Astrocyte of the spinal cord (primary cell): ENCODE measurements around the gene NIPA2.
A peak's percentile ranks its signal among the peaks of the same experiment; 100 is the strongest.

ENCODE experiments used
- DNase-seq: peaks from one replicate; pipeline ENCODE4 v3.0.0; 2011; ENCODE audit warnings: low read depth, low spot score
- H3K4me3 ChIP-seq: 2 replicates; pipeline ENCODE4 v1.5.1; 2011; ENCODE audit warnings: low read depth, mild to moderate bottlenecking, low read length, moderate library complexity
- CTCF ChIP-seq: IDR thresholded peaks from 2 replicates; pipeline ENCODE4 v1.5.1; 2012; ENCODE audit warnings: low read depth, mild to moderate bottlenecking, low read length, inconsistent platforms
- in situ Hi-C: cut with HindIII; loops from 2 replicates; pipeline ENCODE4 v1.10.0; 2017; ENCODE audit warnings: low sequenced_read_pairs

NIPA2 gene

GRCh38 chr15:22880068-22880980 lies 41.9 kb downstream of the NIPA2 start:
- no peak overlapping the region for H3K4me3 ChIP-seq
- TF ChIP-seq CTCF: no peak
- DNase-seq: no peak
- in situ Hi-C loops: no loop called here

DNA sequence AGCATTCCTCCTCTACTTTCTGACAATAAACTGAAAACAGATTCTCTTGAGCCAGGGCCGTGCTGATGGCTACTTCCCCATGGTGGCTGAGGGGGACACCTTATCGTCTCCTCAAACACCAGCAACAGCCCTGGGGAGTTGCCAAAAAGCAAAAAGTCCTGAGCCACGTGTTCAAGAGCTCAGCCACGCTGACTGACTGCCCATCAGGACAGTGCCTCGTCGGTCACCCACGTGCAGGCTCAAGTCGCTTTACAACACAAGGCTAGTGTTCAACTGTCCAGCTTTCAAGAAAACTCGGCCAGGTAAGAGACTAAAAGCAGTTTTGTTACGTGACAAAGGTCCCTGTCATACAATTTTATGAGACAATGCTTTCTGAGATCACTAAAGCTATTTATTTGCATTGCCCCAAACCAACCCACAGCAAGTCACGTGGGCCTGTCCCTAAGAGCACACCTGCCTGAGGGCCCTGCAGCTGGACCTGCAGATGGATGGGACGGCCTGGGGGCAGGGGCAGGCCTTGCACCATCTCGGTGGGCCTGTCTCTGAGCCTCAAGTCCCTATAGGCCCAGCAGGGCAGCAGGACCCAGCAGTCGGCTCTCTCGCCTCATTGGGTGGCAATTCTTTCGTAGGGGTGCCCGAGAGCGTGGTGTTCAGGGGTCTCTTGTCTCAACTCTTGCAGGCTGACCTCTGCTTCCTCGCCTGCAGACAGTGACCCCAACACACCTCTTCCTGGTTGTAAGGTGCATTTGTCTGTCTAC lies 42.7 kb downstream of the NIPA2 start:
- no peak overlapping the region for H3K4me3 ChIP-seq
- in situ Hi-C loops: no loop called here
- no peak for TF ChIP-seq CTCF
- no peak for DNase-seq

GRCh38 chr15:22881739-22882440 lies 43.4 kb downstream of the NIPA2 start:
- in situ Hi-C loops: no loop called here

GRCh38 chr15:22883196-22883595 lies 44.7 kb downstream of the NIPA2 start:
- H3K4me3 ChIP-seq: no peak overlapping the region
- TF ChIP-seq CTCF: no peak
- in situ Hi-C loops: no loop called here
- DNase-seq: no peak

More at GRCh38 chr15:22881739-22882440, 43.4 kb downstream of the NIPA2 start:
- no peak overlapping the region for H3K4me3 ChIP-seq
- no peak for TF ChIP-seq CTCF
- DNase-seq: no peak

DNA sequence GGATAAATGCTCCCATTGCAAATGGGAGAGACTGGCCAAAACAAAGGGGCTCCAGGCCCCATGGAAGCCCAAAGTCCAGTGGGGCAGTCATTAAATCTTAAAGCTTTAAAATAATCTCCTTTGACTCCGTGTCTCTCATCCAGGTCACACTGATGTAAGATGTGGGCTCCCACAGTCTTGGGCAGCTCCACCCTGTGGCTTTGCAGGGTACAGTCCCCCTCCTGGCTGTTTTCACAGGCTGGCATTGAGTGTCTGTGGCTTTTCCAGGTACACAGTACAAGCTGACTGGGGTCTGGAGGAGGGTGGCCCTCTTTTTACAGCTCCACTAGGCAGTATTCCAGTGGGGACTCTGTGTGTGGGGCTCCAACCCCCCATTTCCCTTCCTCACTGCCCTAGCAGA lies 45.9 kb downstream of the NIPA2 start:
- TF ChIP-seq CTCF: peak; percentile 33
- DNase-seq: no peak
- in situ Hi-C loops: no loop called here
- no peak overlapping the region for H3K4me3 ChIP-seq

- in situ Hi-C loops: no loop called here
- no peak for TF ChIP-seq CTCF
- no peak for DNase-seq
- no peak overlapping the region for H3K4me3 ChIP-seq
Measured at GRCh38 chr15:22885120-22885519, 46.7 kb downstream of the NIPA2 start.
